ENCODE data around the gene RARRES2.

DNA sequence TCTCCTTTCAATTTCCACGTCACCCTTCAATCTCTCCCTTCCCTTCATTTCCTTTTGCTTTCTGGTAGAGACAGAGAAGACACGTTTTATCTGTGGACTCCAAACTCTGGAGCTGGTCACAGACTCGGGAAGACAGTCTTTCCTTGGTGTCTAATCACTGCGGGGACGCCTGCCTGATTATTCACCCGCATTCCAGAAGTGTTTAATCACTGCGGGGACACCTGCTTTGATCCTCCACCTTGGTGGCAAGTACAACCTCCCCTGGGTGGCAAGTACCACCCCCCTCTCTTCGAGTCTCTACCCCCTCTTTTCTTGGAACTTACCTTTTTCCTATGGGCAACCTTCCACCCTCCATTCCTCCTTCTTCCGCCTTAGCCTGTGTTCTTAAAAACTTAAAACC lies 33.5 kb downstream of the RARRES2 start:
- no peak for TF ChIP-seq CTCF (IDR thresholded peaks at IDR 0.05)
- no peak for TF ChIP-seq POLR2A (IDR thresholded peaks at IDR 0.05)
